ENCODE measurements around the gene SSNA1.

The SSNA1 gene

DNA sequence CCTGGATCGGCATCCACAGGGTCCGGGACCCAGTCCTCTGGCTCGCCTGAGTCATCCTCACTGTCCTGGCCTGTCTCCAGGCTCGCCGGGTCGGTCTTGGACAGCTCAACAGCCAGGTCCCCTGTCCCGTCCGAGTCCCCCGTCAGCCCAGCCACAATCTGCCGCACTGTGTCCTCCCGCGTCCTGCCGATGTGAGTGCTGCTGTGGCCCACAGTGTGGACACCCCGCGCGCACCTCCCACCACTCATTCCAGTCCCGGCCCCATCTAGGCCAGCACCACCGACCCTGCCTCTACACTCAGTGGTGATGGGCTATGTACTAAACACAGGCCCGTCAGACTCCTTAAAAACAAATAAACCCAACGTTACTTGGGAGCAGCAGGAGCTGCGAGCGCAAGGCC is 6.8 kb upstream of the SSNA1 start:
- TF ChIP-seq CTCF (IDR thresholded peaks at IDR 0.05; ENCODE audit: control insufficient read depth, extremely low read depth, insufficient read depth), result no peak
- no peak for DNase-seq (ENCODE audit: low read depth)
- H3K4me3 ChIP-seq (ENCODE audit: low read depth, low read length), result no peak overlapping the region

DNA sequence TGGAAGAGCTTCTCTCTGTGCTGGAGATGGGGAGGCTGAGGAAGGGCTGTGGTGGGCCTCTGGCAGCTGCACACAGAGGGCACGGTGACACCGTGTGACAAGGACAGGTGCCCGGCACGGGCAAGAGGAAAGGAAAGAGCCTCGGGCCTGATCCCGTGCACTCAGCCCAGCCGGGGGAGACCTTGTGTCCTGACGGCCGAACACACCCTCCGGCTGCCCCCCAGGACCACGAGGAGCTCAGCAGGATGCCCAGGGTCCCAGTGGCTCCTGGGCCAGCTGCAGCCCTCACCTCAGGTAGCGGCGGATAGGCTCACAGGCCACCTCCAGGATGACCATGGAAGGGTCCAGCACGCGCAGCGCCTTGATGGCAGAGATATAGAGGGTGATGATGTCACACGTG is 5.6 kb upstream of the SSNA1 start:
- DNase-seq (ENCODE audit: low read depth), result no peak
- no peak overlapping the region for H3K4me3 ChIP-seq (ENCODE audit: low read depth, low read length)
- no peak for TF ChIP-seq CTCF (IDR thresholded peaks at IDR 0.05; ENCODE audit: control insufficient read depth, extremely low read depth, insufficient read depth)

GRCh38 chr9:137183980-137184595 is 4.4 kb upstream of the SSNA1 start:
- TF ChIP-seq CTCF (IDR thresholded peaks at IDR 0.05; ENCODE audit: control insufficient read depth, extremely low read depth, insufficient read depth), result no peak
- H3K4me3 ChIP-seq (ENCODE audit: low read depth, low read length), result no peak overlapping the region
- DNase-seq (ENCODE audit: low read depth), result no peak

DNA sequence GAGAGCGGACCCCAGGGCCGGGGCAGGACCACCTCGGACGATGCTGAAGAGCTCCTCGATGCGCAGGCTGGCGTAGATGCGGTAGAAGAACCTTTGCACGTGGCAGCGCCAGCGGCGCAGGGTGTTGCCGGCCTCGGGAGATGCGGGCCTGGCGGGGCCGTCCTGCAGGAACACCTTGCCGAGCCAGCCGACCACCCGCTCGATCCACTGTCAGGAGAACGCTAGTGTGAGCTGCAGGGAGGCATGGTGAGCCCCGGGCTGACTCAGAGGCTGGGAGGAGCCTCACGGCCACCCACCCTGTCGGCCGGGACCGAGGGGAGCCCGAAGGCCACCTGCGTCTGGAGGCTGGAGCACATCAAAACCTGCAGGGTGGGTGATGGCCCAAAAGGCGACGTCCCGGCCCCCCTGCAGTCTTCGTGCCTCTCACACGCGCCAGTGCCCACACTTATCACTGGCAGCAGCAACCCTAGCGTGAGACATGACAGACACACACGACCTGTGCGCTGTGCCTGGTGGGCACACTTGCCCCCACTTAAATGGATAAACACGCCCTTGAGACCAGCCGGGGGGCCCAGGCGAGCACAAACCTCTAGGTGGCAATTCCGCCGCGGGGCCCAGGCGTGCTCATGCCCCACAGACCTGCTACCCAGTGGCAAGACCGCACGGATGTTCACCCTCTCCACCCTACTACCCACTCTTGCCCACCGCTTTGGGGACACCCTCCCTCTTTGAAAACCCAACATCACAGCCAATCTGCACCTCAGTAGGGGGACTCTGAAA is 3.4 kb upstream of the SSNA1 start:
- no peak overlapping the region for H3K4me3 ChIP-seq (ENCODE audit: low read depth, low read length)
- DNase-seq (ENCODE audit: low read depth), result no peak
- TF ChIP-seq CTCF (IDR thresholded peaks at IDR 0.05; ENCODE audit: control insufficient read depth, extremely low read depth, insufficient read depth), result no peak

- no peak overlapping the region for H3K4me3 ChIP-seq (ENCODE audit: low read depth, low read length)
Observed at GRCh38 chr9:137185921-137186320, 2.6 kb upstream of the SSNA1 start.

GRCh38 chr9:137186385-137186784 is 2.1 kb upstream of the SSNA1 start:
- no peak for TF ChIP-seq CTCF (IDR thresholded peaks at IDR 0.05; ENCODE audit: control insufficient read depth, extremely low read depth, insufficient read depth)
- DNase-seq (ENCODE audit: low read depth), result no peak
- H3K4me3 ChIP-seq (ENCODE audit: low read depth, low read length), result peak overlapping the region; percentile 100; the same call in 1 of the 2 replicates

More at GRCh38 chr9:137185921-137186320, 2.6 kb upstream of the SSNA1 start:
- no peak for DNase-seq (ENCODE audit: low read depth)
- no peak for TF ChIP-seq CTCF (IDR thresholded peaks at IDR 0.05; ENCODE audit: control insufficient read depth, extremely low read depth, insufficient read depth)
